OCI-M2 (cell line): Measurements from ENCODE around the gene INPP5A.

ENCODE experiments used
- DNase-seq: peaks from one replicate; lab custom pipeline; 2025; ENCODE audit not compliant: unreplicated experiment; lab: John Stamatoyannopoulos, UW

Gene INPP5A

GRCh38 chr10:132685921-132686680 is 148.5 kb downstream of the INPP5A start:
- no peak for DNase-seq

GRCh38 chr10:132687181-132687892 is 149.8 kb downstream of the INPP5A start:
- no peak for DNase-seq

DNA sequence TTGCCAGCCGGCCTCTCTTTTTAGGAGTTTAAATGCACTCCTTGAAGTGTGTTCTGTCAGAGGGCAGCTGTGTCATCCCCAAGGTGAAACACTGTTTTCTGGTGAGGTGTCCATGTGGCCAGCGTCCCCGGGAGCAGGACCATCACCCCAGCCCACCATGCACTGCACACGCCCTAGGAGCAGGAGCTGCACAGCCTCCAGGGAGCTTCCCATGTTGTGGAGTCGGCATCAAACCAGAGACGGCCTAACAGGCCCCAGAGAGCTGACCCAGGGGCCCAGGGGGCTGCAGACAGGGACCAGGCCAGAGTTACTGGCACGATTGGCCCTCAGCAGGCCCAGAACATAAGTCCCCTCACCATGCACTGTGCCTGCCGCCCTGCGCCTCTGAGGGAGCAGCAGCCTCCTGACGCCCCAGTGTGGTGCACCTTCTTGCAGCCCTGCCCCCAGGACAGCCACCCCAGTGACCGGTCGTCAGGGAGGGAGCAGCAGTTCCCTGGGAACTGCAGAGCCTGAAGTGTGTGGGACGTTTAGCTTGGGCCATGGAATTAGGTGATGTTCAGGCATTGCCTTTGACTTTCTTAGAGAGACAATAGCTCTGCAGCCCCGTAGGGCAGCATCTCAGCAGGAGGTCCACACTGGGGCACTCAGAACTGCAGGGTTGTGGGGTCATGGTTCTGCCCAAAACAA is 150.4 kb downstream of the INPP5A start:
- DNase-seq: no peak

DNA sequence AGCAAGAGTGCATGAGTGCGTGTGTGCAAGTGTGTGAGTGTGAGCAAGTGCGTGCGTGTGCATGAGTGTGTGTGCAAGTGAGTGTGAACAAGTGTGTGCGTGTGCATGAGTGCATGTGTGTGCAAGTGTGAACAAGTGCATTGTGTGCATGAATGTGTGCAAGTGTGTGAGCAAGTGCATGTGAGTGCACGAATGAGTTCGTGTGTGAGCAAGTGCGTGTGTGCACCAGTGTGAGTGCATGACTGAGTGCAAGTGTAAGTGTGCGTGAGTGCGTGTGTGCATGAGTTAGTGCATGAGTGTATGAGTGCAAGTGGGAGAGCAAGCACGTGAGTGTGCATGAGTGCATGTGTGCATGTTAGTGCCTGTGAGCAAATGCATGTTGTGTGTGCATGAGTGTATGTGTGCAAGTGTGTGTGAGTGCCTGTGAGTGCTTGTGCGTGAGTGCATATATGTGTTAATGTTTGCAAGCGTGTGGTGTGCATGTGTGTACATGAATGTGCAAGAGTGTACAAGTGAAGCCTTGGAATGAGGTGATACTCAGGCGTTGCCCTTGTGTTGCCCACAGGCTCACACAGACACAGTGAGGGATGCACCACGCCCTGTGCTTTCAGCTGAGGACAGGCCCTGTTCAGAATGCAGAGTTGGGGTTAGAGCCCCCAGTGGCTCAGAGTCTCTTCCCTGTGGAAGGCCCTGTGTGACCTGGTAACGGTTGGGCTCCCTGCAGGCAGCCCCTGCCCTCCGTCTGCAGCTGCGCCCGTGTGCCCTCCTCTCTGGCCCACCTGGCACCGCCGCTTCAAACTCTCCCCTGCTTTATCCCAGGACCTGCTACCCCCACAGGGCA is 151.2 kb downstream of the INPP5A start:
- no peak for DNase-seq

- no peak for DNase-seq
Observed at GRCh38 chr10:132689721-132690360, 152.3 kb downstream of the INPP5A start.

DNA sequence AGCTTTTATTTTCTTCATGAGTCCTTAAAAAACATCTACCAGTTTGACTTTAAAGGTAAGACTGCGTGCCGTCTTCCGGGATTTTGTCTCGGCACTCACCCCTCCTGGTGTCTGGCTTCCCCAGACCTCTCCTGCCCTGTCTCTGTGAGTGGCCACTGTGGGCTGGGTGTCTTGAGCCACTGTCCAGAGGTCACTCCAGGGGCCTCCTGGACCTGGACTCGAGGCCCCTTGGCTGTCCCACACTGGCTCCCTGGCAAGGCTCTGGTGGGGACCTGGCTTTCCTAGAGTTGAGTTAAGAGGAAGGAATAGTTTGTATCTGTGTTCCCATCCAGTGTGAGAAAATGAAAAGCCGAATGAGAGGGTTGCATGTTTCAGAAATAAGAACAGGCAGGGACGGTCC is 152.8 kb downstream of the INPP5A start:
- no peak for DNase-seq

DNA sequence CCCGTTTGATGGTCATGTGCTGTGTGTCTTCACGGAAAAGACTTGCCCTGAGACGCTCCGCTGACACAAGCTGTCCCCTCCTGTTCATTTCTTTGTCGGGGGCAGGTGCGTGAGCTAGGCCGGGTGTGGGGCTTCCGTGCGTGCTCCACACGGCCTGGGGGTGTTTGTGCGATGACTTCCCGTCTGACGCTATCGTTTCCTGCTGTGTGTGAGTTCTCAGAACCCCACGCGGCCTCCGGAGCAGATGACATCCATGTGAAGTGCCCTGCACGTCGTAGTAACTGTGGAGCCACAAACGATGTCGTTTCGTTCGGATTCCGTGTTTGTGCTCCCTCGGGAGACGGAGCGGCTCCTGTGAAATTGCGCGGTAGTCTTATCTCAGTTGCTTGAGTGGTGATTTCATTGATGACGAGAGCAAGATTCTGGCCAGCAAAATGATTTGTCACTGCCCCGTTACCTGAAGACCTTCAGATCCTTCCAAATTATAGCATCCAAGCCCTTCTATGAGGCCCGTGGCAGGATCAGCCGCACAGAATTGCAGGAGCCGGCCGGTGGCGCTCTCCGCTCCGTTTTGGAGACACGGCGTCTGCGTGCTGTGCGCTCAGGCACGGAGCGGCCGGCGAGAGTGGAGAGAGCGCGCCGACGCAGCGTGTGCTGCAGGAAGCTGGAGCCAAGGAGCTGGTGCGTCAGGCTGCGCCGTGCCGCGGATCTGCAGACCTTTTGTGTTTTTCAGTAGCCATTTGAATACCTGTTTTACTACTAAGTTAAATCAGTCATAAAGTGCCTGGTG is 153.4 kb downstream of the INPP5A start:
- no peak for DNase-seq

- no peak for DNase-seq
Observed at GRCh38 chr10:132691711-132692153, 154.1 kb downstream of the INPP5A start.

DNA sequence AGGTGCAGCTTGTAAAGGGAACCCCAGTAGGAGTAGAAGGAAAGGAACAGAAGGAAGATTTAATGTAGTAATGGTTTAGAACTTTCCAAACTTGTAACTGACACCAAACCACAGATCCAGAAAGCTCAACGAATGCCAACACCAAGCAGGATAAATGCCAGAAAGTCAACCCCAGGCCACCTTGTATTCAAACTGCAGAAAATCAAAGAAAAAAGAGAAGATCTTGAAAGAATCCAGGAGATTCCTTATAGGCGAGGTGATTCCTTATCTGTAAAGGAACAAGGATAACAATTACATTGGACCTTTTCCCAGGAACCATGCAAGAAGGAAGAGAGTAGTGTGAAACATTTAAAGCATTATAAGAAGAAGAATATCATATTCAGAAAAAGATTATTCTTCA is 154.7 kb downstream of the INPP5A start:
- no peak for DNase-seq

GRCh38 chr10:132693676-132694075 is 156.1 kb downstream of the INPP5A start:
- no peak for DNase-seq

GRCh38 chr10:132696204-132696603 is 158.6 kb downstream of the INPP5A start:
- no peak for DNase-seq

DNA sequence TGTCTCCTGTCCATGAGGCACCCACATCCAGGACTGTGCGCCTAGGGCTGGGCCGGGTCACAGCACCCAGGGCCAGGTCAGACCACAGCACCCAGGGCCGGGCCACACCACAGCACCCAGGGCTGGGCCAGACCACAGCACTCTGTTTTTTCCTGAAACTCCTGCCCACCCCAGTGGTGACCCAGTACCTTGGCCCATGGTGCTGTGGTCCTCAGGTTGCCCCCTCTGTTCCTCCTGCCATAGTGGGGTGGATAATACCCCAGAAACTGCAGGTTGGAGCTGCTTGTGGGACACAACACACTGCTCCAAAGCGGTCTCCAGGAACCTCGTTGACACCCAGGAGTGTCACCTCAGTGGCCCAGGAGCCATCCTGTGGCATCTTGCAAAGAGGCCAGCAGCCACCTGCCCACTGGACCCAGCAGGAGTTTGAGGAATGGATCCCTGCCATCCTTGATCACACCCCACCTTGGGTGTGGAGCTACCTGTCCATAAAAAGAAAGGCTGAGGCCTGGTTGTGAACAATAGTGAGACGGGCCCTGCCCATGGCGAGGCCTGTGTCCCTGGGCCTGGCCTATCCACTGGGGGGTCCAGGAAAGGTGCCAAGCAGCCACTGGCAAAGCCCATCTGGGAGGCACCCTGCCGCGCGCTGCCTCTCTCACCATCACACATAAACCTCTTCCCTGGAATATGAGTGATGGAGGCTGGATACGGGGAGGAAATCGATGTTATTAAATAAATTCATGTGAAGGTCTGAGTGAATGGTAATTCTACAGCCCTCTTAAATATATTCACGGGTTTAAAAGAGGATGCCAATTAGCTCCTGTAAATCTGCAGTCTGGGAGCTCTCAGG is 159.4 kb downstream of the INPP5A start:
- no peak for DNase-seq

DNA sequence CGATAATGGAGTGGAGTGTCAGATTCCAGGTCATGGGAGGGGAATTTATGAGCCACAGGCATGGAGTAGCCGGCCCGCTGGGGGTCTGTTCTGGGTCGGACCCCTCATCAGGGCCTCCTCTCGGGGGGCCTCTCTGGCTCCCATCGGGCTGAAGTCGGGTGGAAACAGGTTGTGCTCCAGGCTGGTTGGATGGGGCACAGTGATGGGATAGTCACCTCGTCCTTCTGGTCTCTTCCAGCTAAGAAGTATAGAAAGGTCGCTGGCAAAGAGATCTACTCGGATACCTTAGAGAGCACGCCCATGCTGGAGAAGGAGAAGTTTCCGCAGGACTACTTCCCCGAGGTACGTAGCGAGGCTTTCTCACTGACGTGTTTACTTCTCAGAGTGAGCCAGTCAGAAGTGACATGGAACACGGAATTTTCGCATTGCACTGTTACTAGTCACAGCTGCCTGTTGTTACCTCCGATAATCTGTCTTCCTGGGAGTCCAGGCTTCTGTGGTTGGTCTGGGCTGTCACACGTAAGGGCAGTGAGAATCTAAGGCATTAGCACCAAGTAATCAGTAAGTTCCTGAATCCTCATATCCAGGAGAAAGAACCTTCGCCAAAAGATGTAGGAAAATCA is 160.1 kb downstream of the INPP5A start:
- DNase-seq: no peak

DNA sequence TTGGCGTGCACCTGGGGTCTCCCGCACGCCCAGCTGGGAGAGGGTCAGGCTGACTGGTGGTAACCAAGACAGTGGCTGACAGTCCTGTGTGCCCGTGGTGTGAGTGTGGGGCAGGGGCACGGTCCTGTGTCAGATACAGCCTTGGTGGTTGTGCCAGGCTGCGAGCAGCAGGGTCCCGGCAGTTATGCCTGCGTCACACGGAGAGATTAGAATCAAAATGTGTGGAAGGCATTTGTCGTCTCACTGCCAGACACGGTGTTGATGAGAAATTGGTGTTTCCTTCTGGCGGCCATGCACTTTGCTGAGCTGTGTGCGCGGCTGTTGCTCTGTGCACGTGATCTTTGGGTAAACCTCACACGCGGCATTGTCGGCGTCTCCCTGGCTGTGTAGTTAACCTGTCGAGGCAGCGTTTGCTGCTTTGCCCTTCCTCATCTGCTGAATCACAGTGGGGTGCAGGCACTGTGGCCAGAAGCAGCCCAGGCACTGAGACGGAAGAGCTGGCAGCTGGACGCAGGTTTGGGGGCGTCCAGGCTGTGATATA is 160.7 kb downstream of the INPP5A start:
- DNase-seq: no peak

- DNase-seq: no peak
Observed at GRCh38 chr10:132698761-132699391, 161.3 kb downstream of the INPP5A start.

- DNase-seq: no peak
Observed at GRCh38 chr10:132699411-132700155, 162.0 kb downstream of the INPP5A start.
